ENCODE measurements around the gene GPR152. TPM values are rescaled to one million over a fixed set of nuclear protein-coding genes. Genes with fewer than 3 reads are reported as not detected.
A peak's percentile ranks its signal among the peaks of the same experiment; 100 is the strongest.

The GPR152 gene
- total RNA-seq, 6 donors from 2014 or later = not detected

DNA sequence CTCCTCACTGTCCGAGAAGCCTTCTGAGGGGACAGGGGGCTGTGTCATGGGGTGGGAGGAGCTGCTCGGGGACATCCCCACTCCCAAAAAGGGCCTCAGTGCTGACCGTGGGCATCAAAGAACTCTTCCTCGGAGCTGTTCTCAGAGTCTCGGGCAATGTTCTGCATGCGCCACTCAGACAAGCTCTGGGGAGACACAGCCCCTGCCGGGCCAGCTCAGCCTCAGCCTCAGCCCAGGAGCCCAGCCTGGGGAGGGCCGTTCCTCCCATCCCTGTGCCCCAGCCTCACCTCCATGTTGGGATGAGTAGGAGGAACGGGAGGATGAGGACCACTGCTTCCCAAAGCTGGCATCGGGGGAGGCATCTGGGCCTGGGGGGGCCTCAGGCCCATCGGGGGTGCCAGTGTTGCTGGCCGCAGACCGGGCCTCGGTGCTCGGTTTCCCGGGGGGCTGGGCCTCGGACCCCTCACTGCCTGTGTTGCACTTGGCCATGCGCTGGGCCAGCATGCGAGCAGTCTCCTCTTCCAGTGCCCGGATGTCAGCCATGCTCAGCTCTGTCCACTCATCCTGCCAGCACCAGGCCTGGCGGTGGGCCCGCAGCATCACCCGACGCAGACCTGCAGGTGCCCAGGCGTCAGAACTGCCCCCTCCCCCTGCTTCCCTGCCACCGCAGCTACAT lies 47.4 kb upstream of the GPR152 start:
- no peaks in the 10 kb centered on the region for H3K27me3 ChIP-seq
- 97% methylated on average over 18 of the region's 26 CpGs; no CpG with 5 or more reads in 1 of the 2 donors for WGBS, 2 donors
- peak in 1 of 2 donors; percentile 79 for DNase-seq
- H3K36me3 ChIP-seq = peaks cover 0 to 54% (median 32%) of the 10 kb centered on the region in 4 donors
- ATAC-seq (ENCODE audit: low FRiP score in 2 of 2) = no peak
- TF ChIP-seq EP300 (IDR thresholded peaks at IDR 0.05) (no peak), POLR2AphosphoS5 (IDR thresholded peaks at IDR 0.05) (no peak)
- TF ChIP-seq, protein P1, sequence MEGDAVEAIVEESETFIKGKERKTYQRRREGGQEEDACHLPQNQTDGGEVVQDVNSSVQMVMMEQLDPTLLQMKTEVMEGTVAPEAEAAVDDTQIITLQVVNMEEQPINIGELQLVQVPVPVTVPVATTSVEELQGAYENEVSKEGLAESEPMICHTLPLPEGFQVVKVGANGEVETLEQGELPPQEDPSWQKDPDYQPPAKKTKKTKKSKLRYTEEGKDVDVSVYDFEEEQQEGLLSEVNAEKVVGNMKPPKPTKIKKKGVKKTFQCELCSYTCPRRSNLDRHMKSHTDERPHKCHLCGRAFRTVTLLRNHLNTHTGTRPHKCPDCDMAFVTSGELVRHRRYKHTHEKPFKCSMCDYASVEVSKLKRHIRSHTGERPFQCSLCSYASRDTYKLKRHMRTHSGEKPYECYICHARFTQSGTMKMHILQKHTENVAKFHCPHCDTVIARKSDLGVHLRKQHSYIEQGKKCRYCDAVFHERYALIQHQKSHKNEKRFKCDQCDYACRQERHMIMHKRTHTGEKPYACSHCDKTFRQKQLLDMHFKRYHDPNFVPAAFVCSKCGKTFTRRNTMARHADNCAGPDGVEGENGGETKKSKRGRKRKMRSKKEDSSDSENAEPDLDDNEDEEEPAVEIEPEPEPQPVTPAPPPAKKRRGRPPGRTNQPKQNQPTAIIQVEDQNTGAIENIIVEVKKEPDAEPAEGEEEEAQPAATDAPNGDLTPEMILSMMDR (IDR thresholded peaks at IDR 0.05) = no peak
- no peak overlapping the region for H3K27ac ChIP-seq
- H3K4me1 ChIP-seq = peaks cover 6 to 18% (median 13%) of the 10 kb centered on the region in 4 donors
- no peak overlapping the region for H3K4me3 ChIP-seq
- H3K9me3 ChIP-seq = no peaks in the 10 kb centered on the region

DNA sequence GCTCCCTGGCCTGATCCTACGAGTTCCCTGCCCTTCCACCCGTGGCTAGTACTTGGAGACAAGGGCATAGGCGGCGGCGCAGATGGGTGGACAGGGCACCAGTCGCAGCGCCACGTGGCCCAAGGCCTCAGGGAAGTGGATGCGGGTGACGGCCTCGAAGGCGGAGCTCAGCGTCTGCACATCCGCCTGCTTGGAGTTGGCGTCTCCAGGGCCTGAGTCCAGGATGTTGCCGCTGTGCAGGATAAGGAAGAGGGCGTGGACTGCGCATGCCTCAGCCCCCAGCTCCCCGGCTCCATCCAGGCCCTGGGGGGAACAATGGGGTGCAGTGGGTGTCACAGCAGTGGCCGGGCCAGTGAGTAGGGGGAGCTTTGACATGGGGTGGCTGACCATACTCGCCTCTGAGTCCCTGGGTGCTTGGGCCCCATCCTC lies 46.0 kb upstream of the GPR152 start:
- no peak for ATAC-seq (ENCODE audit: low FRiP score in 2 of 2)
- Histone ChIP-seq H3K4me3 (no peak overlapping the region), H3K36me3 (peaks cover 4 to 67% (median 43%) of the 10 kb centered on the region in 4 donors), H3K4me1 (peaks cover under 1 to 4% (median 2%) of the 10 kb centered on the region in 4 donors), H3K27ac (peak overlapping the region in 1 of 4 donors; percentile 53), H3K9me3 (no peaks in the 10 kb centered on the region), H3K27me3 (no peaks in the 10 kb centered on the region)
- no peak for DNase-seq
- TF ChIP-seq POLR2AphosphoS5 (IDR thresholded peaks at IDR 0.05) (no peak), POLR2A (IDR thresholded peaks at IDR 0.05) (no peak), EP300 (IDR thresholded peaks at IDR 0.05) (no peak)
- TF ChIP-seq, protein P1 (IDR thresholded peaks at IDR 0.05) = no peak
- 82 to 85% methylated on average over 12 to 21 of the region's 21 CpGs for WGBS, 2 donors

DNA sequence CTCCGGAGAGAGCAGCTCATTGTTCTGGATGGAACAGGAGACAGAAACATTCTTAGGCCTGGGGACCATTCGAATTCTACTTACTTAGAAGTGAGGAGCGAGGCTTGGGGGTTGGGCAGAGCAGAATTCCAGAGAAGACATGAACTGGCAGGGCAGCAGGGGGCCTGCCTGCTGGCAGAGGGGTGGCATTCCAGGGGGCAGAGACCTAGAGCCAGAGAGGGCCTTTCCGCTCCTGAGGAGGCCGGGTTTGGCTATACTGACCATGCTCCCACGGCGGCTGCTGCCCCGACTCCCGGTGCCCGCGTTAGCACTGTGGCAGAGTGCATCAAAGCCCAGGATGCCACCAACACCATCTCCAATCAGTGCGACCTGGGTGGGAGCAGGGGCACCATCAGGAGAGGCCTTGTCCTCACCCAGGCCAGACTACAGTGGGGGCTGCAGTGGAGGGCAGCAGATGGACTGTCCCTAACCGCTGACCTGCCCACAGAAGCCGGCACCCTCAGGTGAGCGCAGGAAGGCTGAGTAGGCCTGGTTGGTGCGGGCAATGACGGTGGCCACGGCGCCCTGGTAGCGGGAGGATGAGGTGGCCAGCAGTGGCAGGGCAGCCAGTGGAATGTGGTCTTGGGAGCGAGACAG lies 45.2 kb upstream of the GPR152 start:
- Histone ChIP-seq H3K9me3 (no peaks in the 10 kb centered on the region), H3K4me1 (no peaks in the 10 kb centered on the region), H3K27me3 (no peaks in the 10 kb centered on the region), H3K27ac (no peak overlapping the region), H3K4me3 (no peak overlapping the region), H3K36me3 (peaks cover 4 to 75% (median 51%) of the 10 kb centered on the region in 4 donors)
- 97% methylated on average over 14 to 21 of the region's 21 CpGs for WGBS, 2 donors
- DNase-seq = peak in 1 of 2 donors; percentile 74
- TF ChIP-seq, protein P1 (IDR thresholded peaks at IDR 0.05) = no peak
- TF ChIP-seq EP300 (IDR thresholded peaks at IDR 0.05) (no peak), POLR2AphosphoS5 (IDR thresholded peaks at IDR 0.05) (no peak), POLR2A (IDR thresholded peaks at IDR 0.05) (no peak)
- no peak for ATAC-seq (ENCODE audit: low FRiP score in 2 of 2)

DNA sequence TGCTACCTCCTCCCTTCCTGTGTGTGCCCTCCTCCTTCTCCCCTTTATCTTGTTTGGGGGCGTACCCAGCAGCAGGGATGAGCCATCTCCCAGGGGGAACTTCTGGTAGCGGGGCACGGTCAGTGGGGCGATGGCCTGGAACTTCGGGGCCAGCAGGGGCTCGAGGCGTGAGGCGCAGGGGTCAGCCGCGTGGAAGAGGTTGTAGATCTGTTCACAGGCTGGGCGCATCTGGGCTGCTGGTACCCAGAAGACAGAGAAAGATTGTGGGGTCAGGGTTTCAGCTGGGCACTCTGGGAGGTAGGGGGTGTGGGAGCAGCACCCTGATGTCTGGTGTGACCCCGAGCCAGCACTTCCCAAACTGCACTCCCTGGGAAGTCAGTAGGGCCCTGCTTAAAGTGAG lies 43.6 kb upstream of the GPR152 start:
- 96% methylated on average over 10 to 12 of the region's 12 CpGs for WGBS, 2 donors
- no peak overlapping the region for H3K27ac ChIP-seq
- DNase-seq (peak in 1 of 2 donors; percentile 69), ATAC-seq (ENCODE audit: low FRiP score in 2 of 2) (no peak)
- H3K27me3 ChIP-seq = no peaks in the 10 kb centered on the region
- no peak overlapping the region for H3K4me3 ChIP-seq
- no peaks in the 10 kb centered on the region for H3K9me3 ChIP-seq
- TF ChIP-seq POLR2A (IDR thresholded peaks at IDR 0.05) = no peak
- H3K36me3 ChIP-seq = peaks cover 4 to 82% (median 61%) of the 10 kb centered on the region in 4 donors
- no peaks in the 10 kb centered on the region for H3K4me1 ChIP-seq

- TF ChIP-seq, protein P1 (IDR thresholded peaks at IDR 0.05) = no peak
- TF ChIP-seq POLR2A (IDR thresholded peaks at IDR 0.05) = no peak
- no peak for TF ChIP-seq EP300 (IDR thresholded peaks at IDR 0.05)
- no peak for TF ChIP-seq POLR2AphosphoS5 (IDR thresholded peaks at IDR 0.05)
- no peaks in the 10 kb centered on the region for H3K4me1 ChIP-seq
- no peaks in the 10 kb centered on the region for H3K27me3 ChIP-seq
- no peak overlapping the region for H3K27ac ChIP-seq
- 92 to 97% methylated on average over 7 to 16 of the region's 16 CpGs for WGBS, 2 donors
- H3K9me3 ChIP-seq = no peaks in the 10 kb centered on the region
- ATAC-seq (ENCODE audit: low FRiP score in 2 of 2) = no peak
- H3K36me3 ChIP-seq = peaks cover 4 to 88% (median 67%) of the 10 kb centered on the region in 4 donors
- DNase-seq = no peak
- no peak overlapping the region for H3K4me3 ChIP-seq
Measured at GRCh38 chr11:67495234-67496005, 42.9 kb upstream of the GPR152 start.
